NCI-H774 (cell line): ENCODE results near the gene ATP7B.

Experiments
- DNase-seq: peaks from one replicate; lab custom pipeline; 2025; lab: John Stamatoyannopoulos, UW

ATP7B gene

DNA sequence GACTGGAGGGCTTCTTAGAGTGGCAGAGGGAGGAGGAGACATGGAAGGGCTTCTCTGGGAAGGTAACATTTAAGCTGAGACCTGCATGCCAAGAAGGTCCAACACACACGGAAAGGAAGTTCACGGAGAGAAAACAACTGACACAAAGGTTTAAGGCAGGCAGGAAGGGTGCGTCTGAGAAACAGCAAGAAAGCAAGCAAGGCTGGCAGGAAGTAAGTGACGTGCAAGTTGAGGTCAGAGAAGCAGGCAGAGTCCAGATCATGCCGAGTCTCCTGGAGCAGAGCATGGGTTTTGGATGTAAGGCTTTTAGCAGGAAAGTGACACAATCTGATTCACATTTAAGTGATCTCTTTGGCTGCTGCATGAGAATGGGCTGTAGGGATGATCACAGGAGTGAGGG lies 60.5 kb downstream of the ATP7B start:
- no peak for DNase-seq

- no peak for DNase-seq
These were observed 65.0 kb downstream of the ATP7B start for GRCh38 chr13:51946163-51946669.

DNA sequence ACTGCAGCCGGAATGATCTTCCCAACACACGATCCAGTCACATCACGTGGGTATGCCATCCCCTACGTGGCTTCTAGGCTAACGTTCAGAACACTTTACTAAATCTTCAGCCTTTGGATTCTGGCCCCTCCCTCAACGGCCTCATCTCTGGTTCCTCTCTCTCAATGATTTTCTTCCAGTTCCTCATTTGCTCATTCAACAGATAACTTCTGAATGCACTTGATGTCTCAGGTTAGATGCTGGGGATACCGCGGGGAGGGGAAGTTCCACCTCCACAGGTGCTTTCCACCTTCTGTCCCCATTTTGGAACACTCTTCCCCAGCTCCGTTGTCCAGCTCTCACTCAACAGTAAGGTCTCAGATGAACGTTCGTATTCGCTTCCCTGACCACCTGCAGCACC lies 66.1 kb downstream of the ATP7B start:
- DNase-seq, result no peak

GRCh38 chr13:51944428-51944827 lies 66.8 kb downstream of the ATP7B start:
- DNase-seq, result no peak

DNA sequence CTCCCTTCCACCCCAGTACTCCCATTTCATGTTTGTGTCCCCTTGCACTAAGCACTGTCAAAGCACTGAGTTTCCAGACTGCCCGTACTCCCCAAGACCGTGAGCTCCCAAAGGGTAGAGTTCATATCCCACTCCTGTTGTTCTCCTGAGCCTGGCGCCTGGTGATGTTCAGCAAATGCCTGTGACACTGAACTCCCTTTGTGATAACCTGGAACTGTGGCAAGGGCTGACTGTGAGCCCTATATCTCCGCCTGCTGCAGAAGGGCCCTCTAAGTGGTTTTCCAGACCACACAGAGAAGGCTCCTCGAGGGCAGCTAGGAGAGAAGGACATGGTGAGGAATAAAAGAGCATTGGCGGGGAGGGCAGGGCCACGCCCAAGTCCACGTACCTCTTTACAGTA lies 67.5 kb downstream of the ATP7B start:
- no peak for DNase-seq

GRCh38 chr13:51942189-51942588 lies 69.1 kb downstream of the ATP7B start:
- DNase-seq, result peak; percentile 28

DNA sequence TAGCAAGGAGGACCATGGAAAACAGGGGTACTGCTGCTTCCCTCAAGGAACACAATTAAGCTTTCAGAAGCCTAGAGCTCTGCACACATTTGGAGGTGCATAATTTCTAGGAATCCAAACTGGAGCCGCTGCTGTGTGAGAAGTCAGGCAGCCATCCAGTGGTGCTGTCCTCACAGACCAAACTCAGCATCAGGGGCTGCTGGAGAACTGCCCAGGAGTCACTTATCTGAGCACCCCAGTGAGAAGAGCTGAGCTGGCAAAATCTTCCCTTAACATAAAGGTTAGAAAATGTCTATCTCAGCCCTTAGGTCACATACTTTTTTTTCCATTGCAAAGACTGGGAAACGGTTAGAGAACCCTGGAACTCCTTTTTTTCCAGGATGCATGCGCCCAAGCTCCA lies 72.8 kb downstream of the ATP7B start:
- DNase-seq, result no peak

- DNase-seq, result no peak
These were observed 73.6 kb downstream of the ATP7B start for GRCh38 chr13:51937320-51938290.

- DNase-seq, result no peak
These were observed 75.7 kb downstream of the ATP7B start for GRCh38 chr13:51935326-51936171.

DNA sequence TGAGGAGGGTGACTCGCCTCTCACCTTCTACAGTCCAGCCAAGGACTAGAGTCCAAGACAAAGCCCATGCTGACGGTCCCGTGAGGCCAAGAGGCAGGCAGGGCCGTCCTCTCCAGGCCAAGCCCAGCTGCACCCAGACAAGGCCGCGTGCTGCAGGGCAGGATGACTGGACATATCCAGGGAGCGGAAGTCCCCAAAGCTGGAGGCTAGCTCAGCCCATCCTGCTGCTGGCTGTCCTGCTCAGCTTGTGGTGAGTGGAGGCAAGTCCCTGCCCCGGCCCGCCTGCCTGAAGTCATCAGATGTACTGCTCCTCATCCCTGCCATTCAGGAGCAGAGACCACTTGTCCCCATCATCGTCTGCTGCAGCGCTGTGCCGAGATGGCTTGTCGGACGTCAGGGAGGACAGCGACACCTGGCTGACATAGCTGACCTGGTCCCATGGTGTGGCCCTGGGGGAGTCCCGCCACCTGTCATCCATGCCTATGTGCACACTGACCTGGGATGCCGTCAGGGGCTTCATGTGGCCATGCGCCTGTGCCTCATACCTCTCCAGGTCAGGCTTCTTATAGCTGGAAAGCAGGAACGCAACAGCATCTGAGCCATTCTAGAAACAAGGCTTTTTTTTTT lies 76.7 kb downstream of the ATP7B start:
- DNase-seq, result no peak

GRCh38 chr13:51933466-51934058 lies 77.7 kb downstream of the ATP7B start:
- DNase-seq, result no peak

- DNase-seq, result no peak
These were observed 79.0 kb downstream of the ATP7B start for GRCh38 chr13:51932231-51932630.

- no peak for DNase-seq
These were observed 79.6 kb downstream of the ATP7B start for GRCh38 chr13:51931606-51932005.

- no peak for DNase-seq
These were observed 81.6 kb downstream of the ATP7B start for GRCh38 chr13:51929699-51930098.

DNA sequence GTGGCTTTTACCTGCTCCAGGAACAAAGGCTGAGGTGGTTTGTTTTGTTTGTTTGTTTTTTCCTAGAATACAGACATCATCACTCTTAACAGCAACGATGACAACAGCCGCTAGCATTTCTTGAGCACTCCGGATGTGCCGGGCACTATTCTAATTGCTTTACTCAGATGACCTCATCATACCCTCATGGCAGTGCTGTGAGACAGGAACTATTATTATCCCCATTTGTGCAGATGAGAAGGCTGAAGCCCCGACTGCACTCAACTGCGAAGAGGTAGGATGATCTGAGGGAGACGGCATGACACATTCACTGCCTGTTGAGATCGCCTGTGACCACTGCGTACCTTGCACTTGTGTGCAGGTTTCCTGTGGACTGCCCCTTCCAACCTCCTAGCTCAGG lies 83.0 kb downstream of the ATP7B start:
- DNase-seq, result peak; percentile 18

DNA sequence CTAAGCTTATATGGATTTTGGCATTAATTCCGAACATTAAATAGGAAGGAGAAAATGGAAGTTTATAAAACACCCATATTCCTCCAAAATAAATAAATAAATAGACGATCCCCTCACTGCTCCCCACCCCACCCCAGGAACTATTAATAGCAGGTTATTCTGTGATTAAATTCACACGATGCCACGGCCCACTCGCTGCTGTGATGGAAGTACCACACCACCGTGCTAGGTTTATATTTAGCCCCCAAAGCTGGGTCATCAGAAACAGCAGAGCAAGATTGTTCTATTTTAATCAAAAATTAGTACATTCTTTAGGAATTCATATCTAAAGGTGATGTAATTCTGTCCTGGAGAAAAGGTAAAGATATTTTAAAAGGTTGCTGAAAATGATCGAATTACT lies 84.1 kb downstream of the ATP7B start:
- no peak for DNase-seq

GRCh38 chr13:51926528-51926885 lies 84.7 kb downstream of the ATP7B start:
- DNase-seq, result no peak

DNA sequence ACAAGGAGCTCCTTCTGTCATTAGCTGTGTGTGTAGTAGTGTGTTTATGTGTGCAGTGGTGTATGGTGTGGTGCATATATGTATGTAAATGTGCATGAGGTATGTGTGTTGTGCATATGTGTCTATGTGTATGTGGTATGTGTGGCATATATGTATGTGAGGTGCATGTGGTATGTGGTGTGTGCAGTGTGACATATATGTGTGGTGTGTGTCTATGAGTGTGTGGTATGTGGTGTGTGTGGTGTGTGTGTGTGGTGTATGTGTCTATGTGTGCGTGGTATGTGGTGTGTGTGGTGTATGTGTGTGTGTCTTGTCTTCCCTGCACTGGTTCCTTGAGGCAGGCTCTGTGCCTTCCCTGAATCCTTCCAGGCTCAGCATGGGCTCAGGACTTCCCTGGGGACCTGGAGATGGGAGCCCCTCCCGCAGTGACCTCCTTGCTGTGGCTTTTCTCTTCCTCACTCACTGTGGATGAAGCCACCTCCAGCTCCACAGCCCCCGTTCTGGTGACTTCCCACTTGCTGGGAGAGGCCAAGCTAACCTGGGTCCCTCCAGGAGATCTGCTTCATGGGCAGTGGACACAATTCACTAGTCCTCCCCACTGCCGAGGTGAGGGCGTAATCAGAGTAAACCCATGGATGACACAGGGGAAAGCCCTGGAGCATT lies 85.3 kb downstream of the ATP7B start:
- DNase-seq, result no peak

GRCh38 chr13:51924756-51925544 lies 86.3 kb downstream of the ATP7B start:
- DNase-seq, result no peak

- DNase-seq, result no peak
These were observed 87.2 kb downstream of the ATP7B start for GRCh38 chr13:51923983-51924539.
